ENCODE measurements around the gene QRICH2. TPM values are rescaled to one million over a fixed set of nuclear protein-coding genes. Genes with fewer than 3 reads are reported as not detected.
"Not testable (repeated sequence)": the region's sequence is repeated elsewhere in the genome, so short reads cannot be mapped to it uniquely, and the experiment has no call there.

Gene QRICH2
- total RNA-seq, 4 donors from 2014 or later, result 1.6 to 2.6 (median 2.0) TPM

DNA sequence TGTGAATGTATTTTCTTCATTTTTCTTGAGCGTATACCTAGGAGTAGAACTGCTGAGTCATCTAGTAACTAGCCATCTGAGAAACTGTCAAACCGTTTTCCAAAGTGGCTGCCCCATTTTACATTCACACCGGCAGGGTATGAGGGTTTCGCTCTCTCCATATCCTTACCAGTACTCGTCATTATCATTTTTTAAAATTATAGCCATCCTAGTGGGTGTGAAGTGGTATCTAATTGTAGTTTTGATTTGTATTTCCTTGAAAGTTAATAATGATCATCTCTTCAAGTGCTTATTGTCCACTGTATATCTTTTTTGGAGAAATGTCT is 73.8 kb downstream of the QRICH2 start:
- 80% methylated on average over 5 of the region's 5 CpGs for WGBS, 2 donors (ENCODE audit: low coverage in 1 of 2)
- intact Hi-C loops (cut with DNase I; ENCODE audit: low total_unique reads) (loop anchor here (10.0 kb wide), 1 partner anchor 170 kb away; no protein-coding TSS in a partner anchor), in situ Hi-C loops (cut with MboI; ENCODE audit: low pct_ligation_motif_present in 1 of 4, low pct_unique_long_range_greater_than_20kb in 1 of 4, low sequenced_read_pairs in 3 of 4) (no loop called here)
- Histone ChIP-seq H3K27me3 (no peaks in the 10 kb centered on the region), H3K9me3 (no peaks in the 10 kb centered on the region), H3K4me3 (no peak overlapping the region), H3K36me3 (no peaks in the 10 kb centered on the region), H3K4me1 (peaks cover 0 to 18% (median 0%) of the 10 kb centered on the region in 4 donors), H3K27ac (no peak overlapping the region)
- no peak for DNase-seq
- TF ChIP-seq, protein P1, sequence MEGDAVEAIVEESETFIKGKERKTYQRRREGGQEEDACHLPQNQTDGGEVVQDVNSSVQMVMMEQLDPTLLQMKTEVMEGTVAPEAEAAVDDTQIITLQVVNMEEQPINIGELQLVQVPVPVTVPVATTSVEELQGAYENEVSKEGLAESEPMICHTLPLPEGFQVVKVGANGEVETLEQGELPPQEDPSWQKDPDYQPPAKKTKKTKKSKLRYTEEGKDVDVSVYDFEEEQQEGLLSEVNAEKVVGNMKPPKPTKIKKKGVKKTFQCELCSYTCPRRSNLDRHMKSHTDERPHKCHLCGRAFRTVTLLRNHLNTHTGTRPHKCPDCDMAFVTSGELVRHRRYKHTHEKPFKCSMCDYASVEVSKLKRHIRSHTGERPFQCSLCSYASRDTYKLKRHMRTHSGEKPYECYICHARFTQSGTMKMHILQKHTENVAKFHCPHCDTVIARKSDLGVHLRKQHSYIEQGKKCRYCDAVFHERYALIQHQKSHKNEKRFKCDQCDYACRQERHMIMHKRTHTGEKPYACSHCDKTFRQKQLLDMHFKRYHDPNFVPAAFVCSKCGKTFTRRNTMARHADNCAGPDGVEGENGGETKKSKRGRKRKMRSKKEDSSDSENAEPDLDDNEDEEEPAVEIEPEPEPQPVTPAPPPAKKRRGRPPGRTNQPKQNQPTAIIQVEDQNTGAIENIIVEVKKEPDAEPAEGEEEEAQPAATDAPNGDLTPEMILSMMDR (IDR thresholded peaks at IDR 0.05), result no peak
- TF ChIP-seq POLR2AphosphoS5 (IDR thresholded peaks at IDR 0.05), result no peak
- no peak for TF ChIP-seq POLR2A (IDR thresholded peaks at IDR 0.05)
- no peak for TF ChIP-seq EP300 (IDR thresholded peaks at IDR 0.05; ENCODE audit: low read depth)

DNA sequence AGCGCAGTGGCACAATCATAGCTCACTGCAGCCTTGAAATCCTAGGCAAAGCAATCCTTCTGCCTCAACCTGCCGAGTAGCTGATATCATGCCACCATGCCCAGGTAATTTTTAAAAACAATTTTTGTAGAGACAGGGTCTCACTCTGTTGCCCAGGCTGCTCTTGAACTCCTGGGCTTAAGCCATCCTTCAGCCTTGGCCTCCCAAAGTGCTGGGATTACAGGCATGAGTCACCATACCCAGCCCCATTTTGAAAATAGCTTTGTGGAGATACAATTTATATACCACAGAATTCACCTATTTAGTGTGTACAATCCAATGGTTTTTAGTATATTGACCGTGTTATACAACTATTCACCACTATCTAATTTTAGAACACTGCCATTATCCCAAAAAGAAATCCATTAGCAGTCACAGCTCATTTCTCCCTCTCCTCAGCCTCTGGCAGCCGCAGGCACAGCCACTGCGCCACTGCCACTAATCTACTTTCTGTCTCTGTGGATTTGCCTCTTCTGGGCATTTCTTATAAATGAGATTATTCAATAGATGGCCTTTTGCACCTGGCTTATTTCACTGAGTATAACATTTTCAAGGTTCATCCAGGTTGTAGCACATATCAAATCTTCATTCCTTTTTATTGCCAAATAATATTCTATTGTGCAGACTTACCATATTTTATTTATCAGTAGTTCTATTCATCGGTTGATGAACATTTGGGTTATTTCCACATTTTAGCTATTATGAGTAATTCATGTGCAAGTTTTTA is 74.3 kb downstream of the QRICH2 start:
- Histone ChIP-seq H3K4me1 (peaks cover 0 to 13% (median 0%) of the 10 kb centered on the region in 4 donors), H3K27ac (no peak overlapping the region), H3K9me3 (no peaks in the 10 kb centered on the region), H3K27me3 (no peaks in the 10 kb centered on the region), H3K4me3 (no peak overlapping the region), H3K36me3 (no peaks in the 10 kb centered on the region)
- WGBS, 2 donors (ENCODE audit: low coverage in 1 of 2), result 83 to 86% methylated on average over 4 to 6 of the region's 6 CpGs
- TF ChIP-seq EP300 (IDR thresholded peaks at IDR 0.05; ENCODE audit: low read depth) (no peak), POLR2AphosphoS5 (IDR thresholded peaks at IDR 0.05) (no peak)
- in situ Hi-C loops (cut with MboI; ENCODE audit: low pct_ligation_motif_present in 1 of 4, low pct_unique_long_range_greater_than_20kb in 1 of 4, low sequenced_read_pairs in 3 of 4) (no loop called here), intact Hi-C loops (cut with DNase I; ENCODE audit: low total_unique reads) (loop anchor here (10.0 kb wide), 1 partner anchor 171 kb away; no protein-coding TSS in a partner anchor)
- DNase-seq, result no peak

DNA sequence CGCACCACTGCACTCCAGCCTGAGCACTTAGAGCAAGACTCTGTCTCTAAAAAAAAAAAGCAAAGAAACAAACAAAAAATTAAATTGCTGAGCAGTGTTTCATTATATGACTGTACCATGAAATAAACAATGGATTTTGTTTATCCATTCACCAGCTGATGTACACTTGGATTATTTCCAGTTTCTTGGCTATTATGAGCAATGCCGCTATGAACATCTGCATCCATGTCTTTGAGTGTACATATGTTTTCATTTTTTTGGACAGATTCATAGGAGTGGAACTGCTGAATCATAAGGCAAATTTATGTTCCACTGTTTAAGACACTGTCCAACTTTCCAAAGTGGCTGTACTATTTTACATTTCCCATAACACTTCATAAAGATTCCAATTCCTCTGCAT is 75.7 kb downstream of the QRICH2 start:
- in situ Hi-C loops (cut with MboI; ENCODE audit: low pct_ligation_motif_present in 1 of 4, low pct_unique_long_range_greater_than_20kb in 1 of 4, low sequenced_read_pairs in 3 of 4), result no loop called here
- intact Hi-C loops (cut with DNase I; ENCODE audit: low total_unique reads), result loop anchor here (10.0 kb wide), 1 partner anchor 172 kb away; no protein-coding TSS in a partner anchor

DNA sequence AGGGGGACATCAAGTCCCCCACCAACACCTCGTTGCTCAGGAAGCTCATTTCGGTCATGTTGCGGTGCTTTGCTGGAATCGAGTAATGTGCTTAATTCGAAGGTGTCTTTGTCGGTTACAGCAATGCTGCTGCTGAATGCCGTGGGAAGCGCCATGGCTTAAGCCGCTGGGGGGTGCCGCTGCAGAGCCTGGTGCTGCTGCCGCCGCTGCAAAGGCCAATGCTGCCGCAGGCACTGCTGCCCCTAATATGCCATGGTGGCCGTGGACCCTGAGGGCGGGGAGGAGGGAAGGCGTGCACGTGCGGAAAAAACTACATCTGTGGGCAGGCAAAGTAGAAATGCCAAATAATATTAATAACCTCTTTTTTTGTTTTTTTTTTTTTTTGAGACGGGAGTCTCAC is 81.3 kb downstream of the QRICH2 start:
- DNase-seq; H3K4me3 ChIP-seq; H3K27ac ChIP-seq; intact Hi-C loops (cut with DNase I; ENCODE audit: low total_unique reads); H3K9me3 ChIP-seq; H3K27me3 ChIP-seq; H3K36me3 ChIP-seq; H3K4me1 ChIP-seq; in situ Hi-C loops (cut with MboI; ENCODE audit: low pct_ligation_motif_present in 1 of 4, low pct_unique_long_range_greater_than_20kb in 1 of 4, low sequenced_read_pairs in 3 of 4): not testable (repeated sequence)
- WGBS, 2 donors (ENCODE audit: low coverage in 1 of 2), result 86 to 95% methylated on average over 1 to 19 of the region's 19 CpGs

More for the DNA sequence above, 75.7 kb downstream of the QRICH2 start:
- H3K36me3 ChIP-seq, result no peaks in the 10 kb centered on the region
- no peak overlapping the region for H3K4me3 ChIP-seq
- H3K4me1 ChIP-seq, result no peaks in the 10 kb centered on the region
- WGBS, 2 donors (ENCODE audit: low coverage in 1 of 2), result 63 to 72% methylated on average over 2 of the region's 2 CpGs
- H3K27me3 ChIP-seq, result no peaks in the 10 kb centered on the region
- no peak for DNase-seq
- no peak overlapping the region for H3K27ac ChIP-seq
- TF ChIP-seq POLR2A (IDR thresholded peaks at IDR 0.05) (no peak), POLR2AphosphoS5 (IDR thresholded peaks at IDR 0.05) (no peak), EP300 (IDR thresholded peaks at IDR 0.05; ENCODE audit: low read depth) (no peak)
- TF ChIP-seq, protein P1 (IDR thresholded peaks at IDR 0.05), result no peak
- no peaks in the 10 kb centered on the region for H3K9me3 ChIP-seq

GRCh38 chr17:76225373-76226086 is 82.5 kb downstream of the QRICH2 start:
- H3K9me3 ChIP-seq; in situ Hi-C loops (cut with MboI; ENCODE audit: low pct_ligation_motif_present in 1 of 4, low pct_unique_long_range_greater_than_20kb in 1 of 4, low sequenced_read_pairs in 3 of 4); intact Hi-C loops (cut with DNase I; ENCODE audit: low total_unique reads); H3K36me3 ChIP-seq; H3K27me3 ChIP-seq; H3K4me3 ChIP-seq; H3K27ac ChIP-seq; DNase-seq; H3K4me1 ChIP-seq: not testable (repeated sequence)
- 87 to 88% methylated on average over 7 of the region's 7 CpGs for WGBS, 2 donors (ENCODE audit: low coverage in 1 of 2)

Small RNA genes lying within 50 kb of the gene (small RNA-seq; reads per million reads assigned to genes)
- gene RF00019 (0 reads per million in 4 donors), gene RNU6-24P (0 reads per million in 4 donors)

Other genes with a start within 250 kb of the QRICH2 start
- gene SRP68, start 235.8 kb downstream of the QRICH2 start, total RNA-seq, result 10 to 100 TPM; 11.6 to 44.8 (median 30.4) TPM
- 1 to 10 TPM in 3 of 4 donors, not detected in 1; 1.9 to 10.0 (median 3.2) TPM for gene GALR2, start 233.5 kb downstream of the QRICH2 start, total RNA-seq
- gene ZACN, start 229.1 kb downstream of the QRICH2 start, total RNA-seq, result under 1 TPM in 1 of 4 donors, not detected in 3; 0.40 TPM
- gene EXOC7, start 204.5 kb downstream of the QRICH2 start, total RNA-seq, result 100 to 1,000 TPM in 2 of 4 donors, 10 to 100 TPM in 2; 88.0 to 143 (median 105) TPM
- 1 to 10 TPM in 2 of 4 donors, under 1 TPM in 1, not detected in 1; 0.82 to 7.4 (median 1.9) TPM for gene FOXJ1, start 167.0 kb downstream of the QRICH2 start, total RNA-seq
- 100 to 1,000 TPM in 1 of 4 donors, 10 to 100 TPM in 3; 32.5 to 164 (median 54.8) TPM for gene RNF157, start 67.8 kb downstream of the QRICH2 start, total RNA-seq
- 10 to 100 TPM; 25.5 to 51.2 (median 34.5) TPM for gene UBALD2, start 42.9 kb downstream of the QRICH2 start, total RNA-seq
- gene PRPSAP1, start 45.6 kb upstream of the QRICH2 start, total RNA-seq, result 100 to 1,000 TPM in 2 of 4 donors, 10 to 100 TPM in 2; 50.1 to 147 (median 96.7) TPM
- gene SPHK1, start 76.3 kb upstream of the QRICH2 start, total RNA-seq, result 10 to 100 TPM in 1 of 4 donors, 1 to 10 TPM in 2, not detected in 1; 4.2 to 16.1 (median 6.8) TPM
- 10 to 100 TPM in 3 of 4 donors, 1 to 10 TPM in 1; 9.8 to 28.8 (median 15.9) TPM for gene UBE2O, start 144.9 kb upstream of the QRICH2 start, total RNA-seq
- gene AANAT, start 159.3 kb upstream of the QRICH2 start, total RNA-seq, result not detected
- 10 to 100 TPM; 11.3 to 47.4 (median 23.2) TPM for gene RHBDF2, start 193.1 kb upstream of the QRICH2 start, total RNA-seq
- 10 to 100 TPM in 2 of 4 donors, 1 to 10 TPM in 2; 7.5 to 20.1 (median 11.3) TPM for gene CYGB, start 229.4 kb upstream of the QRICH2 start, total RNA-seq
- gene PRCD, start 231.8 kb upstream of the QRICH2 start, total RNA-seq, result 1 to 10 TPM in 1 of 4 donors, under 1 TPM in 1, not detected in 2; 0.64 to 6.8 TPM